ENCODE measurements around the gene SKAP2. TPM values are rescaled to one million over a fixed set of nuclear protein-coding genes. Genes with fewer than 3 reads are reported as not detected.

Gene SKAP2
- total and polyA plus RNA-seq, 2 donors (not counting 1 experiment from before 2014, with no cell fraction given), result 17.5 to 25.9 TPM

GRCh38 chr7:26700893-26701292 lies 163.5 kb downstream of the SKAP2 start:
- TF ChIP-seq CTCF (conservative IDR thresholded peaks at IDR 0.05 in 1 of 2, IDR thresholded peaks at IDR 0.05 in 1 of 2; ENCODE audit: low read depth in 1 of 2, low read length in 2 of 2) (no peak), EZH2 (IDR thresholded peaks at IDR 0.05; ENCODE audit: low read length, missing control alignments) (no peak)
- no peaks in the 10 kb centered on the region for H4K20me1 ChIP-seq (ENCODE audit: control insufficient read depth, extremely low read depth, insufficient read depth, low read length)
- H3K27ac ChIP-seq (ENCODE audit: insufficient read depth, low read length), result no peak overlapping the region
- H3K79me2 ChIP-seq (ENCODE audit: control insufficient read depth, insufficient read depth, low read length), result no peaks in the 10 kb centered on the region
- no peak overlapping the region for H3K4me2 ChIP-seq (ENCODE audit: extremely low read depth, insufficient read depth, low read length)
- H3K9me3 ChIP-seq (ENCODE audit: control insufficient read depth, insufficient read depth, low read depth, low read length), result no peaks in the 10 kb centered on the region
- peaks cover 7% of the 10 kb centered on the region for H3K4me1 ChIP-seq (ENCODE audit: control insufficient read depth, extremely low read depth, insufficient read depth, low read length)
- no peak overlapping the region for H2AFZ ChIP-seq (ENCODE audit: low read length)
- H3K9ac ChIP-seq (ENCODE audit: insufficient read depth, low read length), result no peak overlapping the region
- H3K27me3 ChIP-seq (ENCODE audit: control insufficient read depth, insufficient read depth, low read length), result no peaks in the 10 kb centered on the region
- no peaks in the 10 kb centered on the region for H3K36me3 ChIP-seq (ENCODE audit: control insufficient read depth, insufficient read depth, low read length)
- no peak overlapping the region for H3K4me3 ChIP-seq (replicated peaks in 1 of 4; ENCODE audit: control extremely low read depth in 1 of 4, insufficient read depth in 1 of 4, low read depth in 3 of 4, low read length in 4 of 4)
- no peak for DNase-seq (ENCODE audit: low read depth in 2 of 2)

GRCh38 chr7:26700386-26700785 lies 164.0 kb downstream of the SKAP2 start:
- no peaks in the 10 kb centered on the region for H3K36me3 ChIP-seq (ENCODE audit: control insufficient read depth, insufficient read depth, low read length)
- no peak for TF ChIP-seq EZH2 (IDR thresholded peaks at IDR 0.05; ENCODE audit: low read length, missing control alignments)
- TF ChIP-seq CTCF (conservative IDR thresholded peaks at IDR 0.05 in 1 of 2, IDR thresholded peaks at IDR 0.05 in 1 of 2; ENCODE audit: low read depth in 1 of 2, low read length in 2 of 2), result no peak

GRCh38 chr7:26699766-26700165 lies 164.6 kb downstream of the SKAP2 start:
- no peaks in the 10 kb centered on the region for H3K79me2 ChIP-seq (ENCODE audit: control insufficient read depth, insufficient read depth, low read length)
- no peaks in the 10 kb centered on the region for H3K27me3 ChIP-seq (ENCODE audit: control insufficient read depth, insufficient read depth, low read length)
- H3K4me3 ChIP-seq (replicated peaks in 1 of 4; ENCODE audit: control extremely low read depth in 1 of 4, insufficient read depth in 1 of 4, low read depth in 3 of 4, low read length in 4 of 4), result no peak overlapping the region
- no peaks in the 10 kb centered on the region for H3K36me3 ChIP-seq (ENCODE audit: control insufficient read depth, insufficient read depth, low read length)
- H2AFZ ChIP-seq (ENCODE audit: low read length), result no peak overlapping the region
- H3K27ac ChIP-seq (ENCODE audit: insufficient read depth, low read length), result no peak overlapping the region
- H3K9me3 ChIP-seq (ENCODE audit: control insufficient read depth, insufficient read depth, low read depth, low read length), result no peaks in the 10 kb centered on the region
- no peak for DNase-seq (ENCODE audit: low read depth in 2 of 2)
- peaks cover 5% of the 10 kb centered on the region for H3K4me1 ChIP-seq (ENCODE audit: control insufficient read depth, extremely low read depth, insufficient read depth, low read length)
- no peaks in the 10 kb centered on the region for H4K20me1 ChIP-seq (ENCODE audit: control insufficient read depth, extremely low read depth, insufficient read depth, low read length)
- no peak overlapping the region for H3K9ac ChIP-seq (ENCODE audit: insufficient read depth, low read length)
- H3K4me2 ChIP-seq (ENCODE audit: extremely low read depth, insufficient read depth, low read length), result no peak overlapping the region
- TF ChIP-seq CTCF (conservative IDR thresholded peaks at IDR 0.05 in 1 of 2, IDR thresholded peaks at IDR 0.05 in 1 of 2; ENCODE audit: low read depth in 1 of 2, low read length in 2 of 2) (no peak), EZH2 (IDR thresholded peaks at IDR 0.05; ENCODE audit: low read length, missing control alignments) (no peak)

More at GRCh38 chr7:26700386-26700785, 164.0 kb downstream of the SKAP2 start:
- H3K9ac ChIP-seq (ENCODE audit: insufficient read depth, low read length), result no peak overlapping the region
- no peak overlapping the region for H2AFZ ChIP-seq (ENCODE audit: low read length)
- H3K9me3 ChIP-seq (ENCODE audit: control insufficient read depth, insufficient read depth, low read depth, low read length), result no peaks in the 10 kb centered on the region
- DNase-seq (ENCODE audit: low read depth in 2 of 2), result no peak
- no peaks in the 10 kb centered on the region for H4K20me1 ChIP-seq (ENCODE audit: control insufficient read depth, extremely low read depth, insufficient read depth, low read length)
- no peaks in the 10 kb centered on the region for H3K27me3 ChIP-seq (ENCODE audit: control insufficient read depth, insufficient read depth, low read length)
- no peaks in the 10 kb centered on the region for H3K79me2 ChIP-seq (ENCODE audit: control insufficient read depth, insufficient read depth, low read length)
- H3K4me1 ChIP-seq (ENCODE audit: control insufficient read depth, extremely low read depth, insufficient read depth, low read length), result peaks cover 7% of the 10 kb centered on the region
- H3K4me2 ChIP-seq (ENCODE audit: extremely low read depth, insufficient read depth, low read length), result no peak overlapping the region
- no peak overlapping the region for H3K27ac ChIP-seq (ENCODE audit: insufficient read depth, low read length)
- H3K4me3 ChIP-seq (replicated peaks in 1 of 4; ENCODE audit: control extremely low read depth in 1 of 4, insufficient read depth in 1 of 4, low read depth in 3 of 4, low read length in 4 of 4), result no peak overlapping the region

All from fibroblast of lung (primary cell).